Measurements from ENCODE around the gene ANKMY2.

DNA sequence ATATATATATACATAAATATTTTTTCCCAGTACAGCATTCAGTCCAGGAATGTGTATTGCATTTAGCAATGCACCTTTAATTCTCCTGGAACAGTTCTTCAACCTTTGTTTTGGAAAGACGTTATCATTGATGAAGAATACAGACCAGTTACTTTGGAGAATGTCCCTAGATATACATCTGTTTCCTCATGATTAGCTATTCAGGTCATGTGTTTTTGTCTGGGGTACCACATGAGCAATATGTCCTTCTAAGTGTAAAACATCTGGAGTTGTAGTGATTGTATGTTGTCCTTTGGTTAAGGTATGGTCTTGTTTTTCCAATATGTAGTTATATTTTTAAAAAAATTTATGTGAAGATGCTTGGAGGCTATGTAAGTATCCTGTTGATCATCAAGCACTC lies 10.6 kb upstream of the ANKMY2 start:
- TF ChIP-seq, protein P1, sequence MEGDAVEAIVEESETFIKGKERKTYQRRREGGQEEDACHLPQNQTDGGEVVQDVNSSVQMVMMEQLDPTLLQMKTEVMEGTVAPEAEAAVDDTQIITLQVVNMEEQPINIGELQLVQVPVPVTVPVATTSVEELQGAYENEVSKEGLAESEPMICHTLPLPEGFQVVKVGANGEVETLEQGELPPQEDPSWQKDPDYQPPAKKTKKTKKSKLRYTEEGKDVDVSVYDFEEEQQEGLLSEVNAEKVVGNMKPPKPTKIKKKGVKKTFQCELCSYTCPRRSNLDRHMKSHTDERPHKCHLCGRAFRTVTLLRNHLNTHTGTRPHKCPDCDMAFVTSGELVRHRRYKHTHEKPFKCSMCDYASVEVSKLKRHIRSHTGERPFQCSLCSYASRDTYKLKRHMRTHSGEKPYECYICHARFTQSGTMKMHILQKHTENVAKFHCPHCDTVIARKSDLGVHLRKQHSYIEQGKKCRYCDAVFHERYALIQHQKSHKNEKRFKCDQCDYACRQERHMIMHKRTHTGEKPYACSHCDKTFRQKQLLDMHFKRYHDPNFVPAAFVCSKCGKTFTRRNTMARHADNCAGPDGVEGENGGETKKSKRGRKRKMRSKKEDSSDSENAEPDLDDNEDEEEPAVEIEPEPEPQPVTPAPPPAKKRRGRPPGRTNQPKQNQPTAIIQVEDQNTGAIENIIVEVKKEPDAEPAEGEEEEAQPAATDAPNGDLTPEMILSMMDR (IDR thresholded peaks at IDR 0.05 in 8 of 11, conservative IDR thresholded peaks at IDR 0.05 in 3 of 11), result no peak
- TF ChIP-seq POLR2A (IDR thresholded peaks at IDR 0.05) (no peak), POLR2AphosphoS5 (IDR thresholded peaks at IDR 0.05) (no peak)

Measured in spleen (tissue), 7 donors.